ENCODE measurements around the gene TSPYL2. TPM values are rescaled to one million over a fixed set of nuclear protein-coding genes. Genes with fewer than 3 reads are reported as not detected.

The TSPYL2 gene
- total RNA-seq, 1 donor from 2014 or later, result 99.0 TPM

DNA sequence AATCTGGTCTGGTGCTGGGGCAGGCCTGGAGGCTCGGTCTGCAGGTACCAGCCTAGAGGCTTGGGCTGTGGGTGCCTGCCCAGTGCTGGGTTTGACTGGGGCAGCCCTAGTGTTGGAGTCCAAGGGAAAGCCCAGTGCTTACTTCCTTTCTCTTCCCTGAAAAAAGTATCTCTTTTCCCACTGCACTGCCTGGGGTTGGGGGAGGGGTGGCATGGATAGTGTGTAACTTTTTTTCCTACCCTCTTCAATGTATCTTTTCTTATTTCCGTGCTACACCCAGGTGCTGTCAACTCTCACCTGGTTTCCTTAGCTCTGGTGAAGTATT, 33.3 kb downstream of the TSPYL2 start:
- TF ChIP-seq, protein P1, sequence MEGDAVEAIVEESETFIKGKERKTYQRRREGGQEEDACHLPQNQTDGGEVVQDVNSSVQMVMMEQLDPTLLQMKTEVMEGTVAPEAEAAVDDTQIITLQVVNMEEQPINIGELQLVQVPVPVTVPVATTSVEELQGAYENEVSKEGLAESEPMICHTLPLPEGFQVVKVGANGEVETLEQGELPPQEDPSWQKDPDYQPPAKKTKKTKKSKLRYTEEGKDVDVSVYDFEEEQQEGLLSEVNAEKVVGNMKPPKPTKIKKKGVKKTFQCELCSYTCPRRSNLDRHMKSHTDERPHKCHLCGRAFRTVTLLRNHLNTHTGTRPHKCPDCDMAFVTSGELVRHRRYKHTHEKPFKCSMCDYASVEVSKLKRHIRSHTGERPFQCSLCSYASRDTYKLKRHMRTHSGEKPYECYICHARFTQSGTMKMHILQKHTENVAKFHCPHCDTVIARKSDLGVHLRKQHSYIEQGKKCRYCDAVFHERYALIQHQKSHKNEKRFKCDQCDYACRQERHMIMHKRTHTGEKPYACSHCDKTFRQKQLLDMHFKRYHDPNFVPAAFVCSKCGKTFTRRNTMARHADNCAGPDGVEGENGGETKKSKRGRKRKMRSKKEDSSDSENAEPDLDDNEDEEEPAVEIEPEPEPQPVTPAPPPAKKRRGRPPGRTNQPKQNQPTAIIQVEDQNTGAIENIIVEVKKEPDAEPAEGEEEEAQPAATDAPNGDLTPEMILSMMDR (IDR thresholded peaks at IDR 0.05; ENCODE audit: unreplicated experiment), result no peak
- Mint-ChIP-seq H3K4me1 (no peaks in the 10 kb centered on the region), H3K27me3 (ENCODE audit: low read depth) (no peaks in the 10 kb centered on the region), H3K4me3 (no peak overlapping the region), H3K27ac (no peak overlapping the region), H3K9me3 (peaks cover 14% of the 10 kb centered on the region), H3K36me3 (peaks cover 4% of the 10 kb centered on the region)
- DNase-seq (ENCODE audit: low spot score in 2 of 2, unreplicated experiment in 2 of 2), result no peak

DNA sequence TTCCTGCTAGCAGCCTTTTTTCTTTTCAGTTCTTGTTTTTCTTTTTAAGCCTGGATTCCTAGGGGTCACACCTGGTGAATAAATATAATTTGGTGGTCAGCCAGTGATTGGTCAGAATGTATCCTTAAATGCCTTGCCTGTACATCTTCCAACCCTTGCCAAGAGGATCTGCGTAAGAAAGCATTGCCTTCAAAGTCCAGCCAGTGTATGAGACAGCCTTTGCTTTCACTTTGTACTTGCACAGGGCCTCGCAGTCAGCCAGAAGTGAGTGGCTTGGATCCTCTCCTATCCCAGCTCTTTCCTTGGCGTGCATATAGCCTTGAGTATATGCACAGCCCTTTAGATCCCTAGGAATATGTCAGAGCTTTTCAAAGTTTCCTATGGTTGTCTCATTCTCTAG, 33.9 kb downstream of the TSPYL2 start:
- DNase-seq (ENCODE audit: low spot score in 2 of 2, unreplicated experiment in 2 of 2), result no peak
- TF ChIP-seq, protein P1 (IDR thresholded peaks at IDR 0.05; ENCODE audit: unreplicated experiment), result no peak
- peak overlapping the region; percentile 0 for H3K27ac Mint-ChIP-seq

GRCh38 chrX:53122013-53122412, 39.8 kb downstream of the TSPYL2 start:
- H3K4me3 Mint-ChIP-seq, result no peak overlapping the region
- no peak for DNase-seq (ENCODE audit: low spot score in 2 of 2, unreplicated experiment in 2 of 2)
- no peaks in the 10 kb centered on the region for H3K4me1 Mint-ChIP-seq
- TF ChIP-seq, protein P1 (IDR thresholded peaks at IDR 0.05; ENCODE audit: unreplicated experiment), result no peak
- H3K36me3 Mint-ChIP-seq, result peaks cover 8% of the 10 kb centered on the region
- H3K27me3 Mint-ChIP-seq (ENCODE audit: low read depth), result no peaks in the 10 kb centered on the region
- H3K27ac Mint-ChIP-seq, result no peak overlapping the region
- H3K9me3 Mint-ChIP-seq, result peaks cover 33% of the 10 kb centered on the region

More for the DNA sequence above, 33.9 kb downstream of the TSPYL2 start:
- Mint-ChIP-seq H3K4me1 (no peaks in the 10 kb centered on the region), H3K27me3 (ENCODE audit: low read depth) (no peaks in the 10 kb centered on the region), H3K9me3 (peaks cover 14% of the 10 kb centered on the region), H3K36me3 (peaks cover 4% of the 10 kb centered on the region), H3K4me3 (no peak overlapping the region)

GRCh38 chrX:53125506-53125905, 43.3 kb downstream of the TSPYL2 start:
- peaks cover 34% of the 10 kb centered on the region for H3K9me3 Mint-ChIP-seq
- DNase-seq (ENCODE audit: low spot score in 2 of 2, unreplicated experiment in 2 of 2), result no peak
- no peak overlapping the region for H3K4me3 Mint-ChIP-seq
- H3K27ac Mint-ChIP-seq, result no peak overlapping the region
- H3K36me3 Mint-ChIP-seq, result peaks cover 8% of the 10 kb centered on the region
- no peaks in the 10 kb centered on the region for H3K4me1 Mint-ChIP-seq
- TF ChIP-seq, protein P1 (IDR thresholded peaks at IDR 0.05; ENCODE audit: unreplicated experiment), result no peak
- no peaks in the 10 kb centered on the region for H3K27me3 Mint-ChIP-seq (ENCODE audit: low read depth)

GRCh38 chrX:53126377-53126776, 44.2 kb downstream of the TSPYL2 start:
- H3K9me3 Mint-ChIP-seq, result peaks cover 34% of the 10 kb centered on the region
- H3K27ac Mint-ChIP-seq, result no peak overlapping the region
- H3K4me3 Mint-ChIP-seq, result no peak overlapping the region
- peaks cover 8% of the 10 kb centered on the region for H3K36me3 Mint-ChIP-seq
- DNase-seq (ENCODE audit: low spot score in 2 of 2, unreplicated experiment in 2 of 2), result no peak
- H3K27me3 Mint-ChIP-seq (ENCODE audit: low read depth), result no peaks in the 10 kb centered on the region
- H3K4me1 Mint-ChIP-seq, result no peaks in the 10 kb centered on the region
- TF ChIP-seq, protein P1 (IDR thresholded peaks at IDR 0.05; ENCODE audit: unreplicated experiment), result no peak

DNA sequence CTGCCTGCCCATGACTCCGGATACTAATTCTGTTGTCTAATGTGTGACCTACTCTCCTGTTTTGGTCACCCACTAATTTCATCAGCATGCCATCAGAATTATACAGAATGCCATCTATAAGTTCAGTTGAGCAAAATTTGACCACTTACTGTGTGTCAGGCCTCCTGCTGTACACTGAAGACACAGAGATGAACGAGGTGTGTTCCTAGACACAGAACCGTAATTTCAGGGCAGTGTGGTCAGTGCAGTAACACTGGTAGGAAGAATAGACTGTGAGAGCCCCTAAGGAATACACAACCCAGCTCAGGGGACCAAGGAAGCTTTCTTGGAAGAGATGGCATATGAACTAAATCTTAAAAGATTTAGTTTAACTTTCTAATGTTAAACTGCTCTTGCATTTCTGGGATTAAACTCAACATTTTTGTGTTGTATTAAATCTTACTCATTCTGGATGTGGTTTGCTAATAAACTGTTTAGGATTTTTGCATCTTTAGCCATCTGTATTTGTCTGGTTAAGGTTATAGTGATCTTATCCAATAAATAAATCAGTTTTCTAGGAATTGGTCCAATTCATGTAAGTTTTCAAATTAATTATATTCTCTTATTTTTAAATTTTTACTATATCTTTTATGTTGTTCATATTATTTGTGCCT, 46.1 kb downstream of the TSPYL2 start:
- Mint-ChIP-seq H3K27ac (no peak overlapping the region), H3K27me3 (ENCODE audit: low read depth) (no peaks in the 10 kb centered on the region), H3K4me3 (no peak overlapping the region), H3K36me3 (peaks cover 11% of the 10 kb centered on the region), H3K9me3 (peaks cover 35% of the 10 kb centered on the region), H3K4me1 (no peaks in the 10 kb centered on the region)
- DNase-seq (ENCODE audit: low spot score in 2 of 2, unreplicated experiment in 2 of 2), result no peak
- TF ChIP-seq, protein P1 (IDR thresholded peaks at IDR 0.05; ENCODE audit: unreplicated experiment), result no peak
